ENCODE data around the gene DDX17. TPM values are rescaled to one million over a fixed set of nuclear protein-coding genes. Genes with fewer than 3 reads are reported as not detected.

DDX17 gene
- total RNA-seq, 2 experiments from 2014 or later = 452 to 527 TPM

Other genes starting within 250 kb of the DDX17 start
- gene TMEM184B, start 233.3 kb downstream of the DDX17 start, total RNA-seq = 10 to 100 TPM; 29.8 to 35.5 TPM
- 100 to 1,000 TPM; 110 to 122 TPM for gene CSNK1E, start 188.9 kb downstream of the DDX17 start, total RNA-seq
- gene KCNJ4, start 51.1 kb downstream of the DDX17 start, total RNA-seq = not detected
- 1 to 10 TPM in 1 of 2 experiments, under 1 TPM in 1; 0.23 to 1.2 TPM for gene KDELR3, start 38.2 kb downstream of the DDX17 start, total RNA-seq
- 10 to 100 TPM; 13.6 to 16.9 TPM for gene DMC1, start 63.9 kb upstream of the DDX17 start, total RNA-seq
- under 1 TPM; 0.12 to 0.40 TPM for gene FAM227A, start 150.1 kb upstream of the DDX17 start, total RNA-seq
- gene CBY1, start 150.3 kb upstream of the DDX17 start, total RNA-seq = 10 to 100 TPM; 11.2 to 12.0 TPM
- gene TOMM22, start 175.6 kb upstream of the DDX17 start, total RNA-seq = 10 to 100 TPM; 61.1 to 94.9 TPM
- gene JOSD1, start 194.6 kb upstream of the DDX17 start, total RNA-seq = 10 to 100 TPM; 74.0 to 77.0 TPM
- 100 to 1,000 TPM; 116 to 146 TPM for gene GTPBP1, start 199.6 kb upstream of the DDX17 start, total RNA-seq
- 100 to 1,000 TPM; 320 to 412 TPM for gene SUN2, start 249.7 kb upstream of the DDX17 start, total RNA-seq

All from activated CD8-positive, alpha-beta memory T cell treated with anti-CD3 and anti-CD28 coated beads, Interleukin-2, amount 10 ng/mL, durations not matched to agents 7 days and 5 days (primary cell).